Glutamatergic neuron (in vitro differentiated cells): Measurements from ENCODE around the gene KCNQ1. TPM values are rescaled to one million over a fixed set of nuclear protein-coding genes. Genes with fewer than 3 reads are reported as not detected.

Source experiments
- DNase-seq: peaks from one replicate; pipeline ENCODE4 v3.0.0; 2022
- H3K27ac Mint-ChIP-seq: one replicate; pipeline ENCODE4 v1.8.0; 2020; ENCODE audit warnings: mild to moderate bottlenecking, mixed read lengths, inconsistent platforms; ENCODE audit not compliant: unreplicated experiment
- H3K27me3 Mint-ChIP-seq: one replicate; pipeline ENCODE4 v1.8.0; 2020; ENCODE audit warnings: mild to moderate bottlenecking, moderate library complexity, mixed read lengths, inconsistent platforms; ENCODE audit not compliant: unreplicated experiment
- H3K36me3 Mint-ChIP-seq: one replicate; pipeline ENCODE4 v1.8.0; 2020; ENCODE audit warnings: mild to moderate bottlenecking, mixed read lengths, inconsistent platforms; ENCODE audit not compliant: unreplicated experiment
- H3K4me1 Mint-ChIP-seq: one replicate; pipeline ENCODE4 v1.8.0; 2020; ENCODE audit warnings: mild to moderate bottlenecking, low read depth, mixed read lengths, inconsistent platforms; ENCODE audit not compliant: unreplicated experiment
- H3K4me3 Mint-ChIP-seq: one replicate; pipeline ENCODE4 v1.8.0; 2020; ENCODE audit warnings: mild to moderate bottlenecking, mixed read lengths, inconsistent platforms; ENCODE audit not compliant: unreplicated experiment
- H3K9me3 Mint-ChIP-seq: one replicate; pipeline ENCODE4 v1.8.0; 2020; ENCODE audit warnings: mild to moderate bottlenecking, moderate library complexity, mixed read lengths, inconsistent platforms; ENCODE audit not compliant: unreplicated experiment
- CTCF ChIP-seq: fragments of 200-600 bp; sonication (generic); IDR thresholded peaks from one replicate; pipeline ENCODE4 v1.5.0; 2021; ENCODE audit not compliant: partially characterized antibody, unreplicated experiment
- total RNA-seq: library from RNA; stranded (reverse); fragmentation: NEBNext Ultra II Directional; extraction: Animal tissue kit (Norgen Biotek cat#: 25700); gene quantifications from one replicate; pipeline ENCODE4 v1.2.1, GENCODE V29; 2021; ENCODE audit not compliant: unreplicated experiment

The KCNQ1 gene
- total RNA-seq, 1 donor from 2014 or later, result 0.44 TPM

DNA sequence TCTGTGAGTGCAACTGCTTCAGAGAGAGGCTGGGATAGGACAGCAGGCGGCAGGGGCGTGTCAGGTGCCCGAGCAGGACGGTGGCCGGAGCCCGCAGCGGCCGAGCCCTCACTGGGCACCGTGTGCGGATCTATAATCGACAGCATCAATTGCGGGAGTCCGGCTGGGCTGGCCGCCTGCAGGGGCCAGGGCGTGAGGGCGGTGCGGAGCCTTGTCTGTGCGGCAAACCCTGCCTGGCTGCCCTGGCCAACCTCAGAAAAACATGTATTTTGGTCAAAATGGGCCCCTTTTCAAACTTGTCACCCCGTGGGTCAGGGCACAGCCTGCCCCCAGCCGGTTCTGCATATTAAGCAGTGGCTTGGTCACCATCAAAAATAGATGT lies 346.3 kb downstream of the KCNQ1 start:
- Mint-ChIP-seq H3K4me3 (no peak overlapping the region), H3K4me1 (peaks cover 5% of the 10 kb centered on the region), H3K9me3 (no peaks in the 10 kb centered on the region), H3K36me3 (peaks cover 8% of the 10 kb centered on the region), H3K27ac (no peak overlapping the region), H3K27me3 (peaks cover 13% of the 10 kb centered on the region)
- peak; percentile 17 for DNase-seq
- no peak for TF ChIP-seq CTCF

- Mint-ChIP-seq H3K4me3 (no peak overlapping the region), H3K27ac (no peak overlapping the region), H3K9me3 (no peaks in the 10 kb centered on the region), H3K27me3 (peaks cover 13% of the 10 kb centered on the region), H3K4me1 (peaks cover 5% of the 10 kb centered on the region), H3K36me3 (peaks cover 2% of the 10 kb centered on the region)
- TF ChIP-seq CTCF, result no peak
- DNase-seq, result peak; percentile 18
Measured at GRCh38 chr11:2791521-2792380, 346.9 kb downstream of the KCNQ1 start.

GRCh38 chr11:2792381-2793250 lies 347.8 kb downstream of the KCNQ1 start:
- peak; percentile 13 for DNase-seq

DNA sequence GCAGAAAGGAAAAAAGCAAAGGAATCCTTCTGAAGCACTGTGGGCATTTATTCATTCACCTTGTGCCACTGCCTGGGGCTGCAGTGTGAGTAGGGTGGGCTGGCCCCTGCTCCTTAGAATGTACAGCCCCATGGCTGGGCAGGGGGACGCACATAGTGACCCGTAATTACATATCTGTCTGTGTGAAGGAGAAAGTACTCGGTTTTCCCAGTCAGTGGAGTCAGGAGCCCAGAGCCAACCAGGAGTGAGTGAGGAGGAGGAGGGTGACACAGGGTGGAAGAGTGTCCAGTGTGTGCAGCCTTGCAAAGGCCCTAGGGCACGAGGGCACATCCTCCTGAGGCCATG lies 348.9 kb downstream of the KCNQ1 start:
- no peak for DNase-seq
- Mint-ChIP-seq H3K27ac (no peak overlapping the region), H3K4me1 (peaks cover 5% of the 10 kb centered on the region), H3K4me3 (peak overlapping the region; percentile 0), H3K27me3 (peaks cover 13% of the 10 kb centered on the region), H3K36me3 (peaks cover 3% of the 10 kb centered on the region), H3K9me3 (no peaks in the 10 kb centered on the region)
- TF ChIP-seq CTCF, result no peak

More at GRCh38 chr11:2792381-2793250, 347.8 kb downstream of the KCNQ1 start:
- Mint-ChIP-seq H3K27me3 (peaks cover 13% of the 10 kb centered on the region), H3K36me3 (no peaks in the 10 kb centered on the region), H3K9me3 (no peaks in the 10 kb centered on the region), H3K4me1 (peaks cover 5% of the 10 kb centered on the region), H3K27ac (no peak overlapping the region), H3K4me3 (no peak overlapping the region)
- TF ChIP-seq CTCF, result no peak
